Measurements from ENCODE around the gene FARSA. TPM values are rescaled to one million over a fixed set of nuclear protein-coding genes. Genes with fewer than 3 reads are reported as not detected.
A peak's percentile ranks its signal among the peaks of the same experiment; 100 is the strongest.

Gene FARSA
- total RNA-seq, 2 donors from 2014 or later: 25.9 to 35.6 TPM

DNA sequence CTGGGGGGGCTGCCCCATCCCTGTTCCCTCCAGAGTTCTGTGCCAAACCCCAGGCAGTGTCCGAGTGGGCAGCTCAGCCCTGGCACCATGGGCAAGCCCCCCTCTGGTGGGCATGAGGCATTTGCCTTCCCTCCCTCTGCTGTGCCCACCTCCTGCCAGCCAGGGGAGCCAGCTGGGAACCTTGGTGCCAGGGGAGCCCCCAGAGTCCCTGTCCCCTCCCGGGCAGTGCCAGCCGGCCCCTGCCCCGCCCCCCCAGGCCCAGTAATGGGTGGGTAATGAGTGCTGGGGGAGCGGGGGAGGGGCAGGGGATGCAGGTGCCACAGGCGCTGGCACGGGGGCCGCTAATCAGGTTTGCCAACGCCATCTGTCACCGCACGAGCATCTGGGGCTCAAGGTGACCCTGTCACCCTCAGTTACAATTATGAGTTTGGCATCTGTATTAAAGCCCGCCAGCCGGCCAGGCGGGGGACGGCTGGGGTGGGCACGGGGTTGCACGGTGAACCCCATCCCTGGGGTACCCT lies 41.8 kb upstream of the FARSA start:
- WGBS, 2 donors: 27 to 31% methylated on average over 4 to 13 of the region's 17 CpGs
- no peak for ATAC-seq
- no peaks in the 10 kb centered on the region for H3K36me3 ChIP-seq (replicated peaks in 1 of 2; ENCODE audit: insufficient read depth in 1 of 2, low read depth in 2 of 2)
- no peaks in the 10 kb centered on the region for H3K27me3 ChIP-seq
- intact Hi-C loops (cut with DNase I): loop anchor here (5.0 to 10.0 kb wide), 2 partner anchors 122 to 280 kb away; no protein-coding TSS in a partner anchor
- no peaks in the 10 kb centered on the region for H3K9me3 ChIP-seq
- TF ChIP-seq POLR2A (IDR thresholded peaks at IDR 0.05): no peak
- TF ChIP-seq, protein P1, sequence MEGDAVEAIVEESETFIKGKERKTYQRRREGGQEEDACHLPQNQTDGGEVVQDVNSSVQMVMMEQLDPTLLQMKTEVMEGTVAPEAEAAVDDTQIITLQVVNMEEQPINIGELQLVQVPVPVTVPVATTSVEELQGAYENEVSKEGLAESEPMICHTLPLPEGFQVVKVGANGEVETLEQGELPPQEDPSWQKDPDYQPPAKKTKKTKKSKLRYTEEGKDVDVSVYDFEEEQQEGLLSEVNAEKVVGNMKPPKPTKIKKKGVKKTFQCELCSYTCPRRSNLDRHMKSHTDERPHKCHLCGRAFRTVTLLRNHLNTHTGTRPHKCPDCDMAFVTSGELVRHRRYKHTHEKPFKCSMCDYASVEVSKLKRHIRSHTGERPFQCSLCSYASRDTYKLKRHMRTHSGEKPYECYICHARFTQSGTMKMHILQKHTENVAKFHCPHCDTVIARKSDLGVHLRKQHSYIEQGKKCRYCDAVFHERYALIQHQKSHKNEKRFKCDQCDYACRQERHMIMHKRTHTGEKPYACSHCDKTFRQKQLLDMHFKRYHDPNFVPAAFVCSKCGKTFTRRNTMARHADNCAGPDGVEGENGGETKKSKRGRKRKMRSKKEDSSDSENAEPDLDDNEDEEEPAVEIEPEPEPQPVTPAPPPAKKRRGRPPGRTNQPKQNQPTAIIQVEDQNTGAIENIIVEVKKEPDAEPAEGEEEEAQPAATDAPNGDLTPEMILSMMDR (IDR thresholded peaks at IDR 0.05): no peak
- no peak overlapping the region for H3K27ac ChIP-seq
- no peak overlapping the region for H3K4me3 ChIP-seq
- H3K4me1 ChIP-seq: no peaks in the 10 kb centered on the region
- DNase-seq: no peak

DNA sequence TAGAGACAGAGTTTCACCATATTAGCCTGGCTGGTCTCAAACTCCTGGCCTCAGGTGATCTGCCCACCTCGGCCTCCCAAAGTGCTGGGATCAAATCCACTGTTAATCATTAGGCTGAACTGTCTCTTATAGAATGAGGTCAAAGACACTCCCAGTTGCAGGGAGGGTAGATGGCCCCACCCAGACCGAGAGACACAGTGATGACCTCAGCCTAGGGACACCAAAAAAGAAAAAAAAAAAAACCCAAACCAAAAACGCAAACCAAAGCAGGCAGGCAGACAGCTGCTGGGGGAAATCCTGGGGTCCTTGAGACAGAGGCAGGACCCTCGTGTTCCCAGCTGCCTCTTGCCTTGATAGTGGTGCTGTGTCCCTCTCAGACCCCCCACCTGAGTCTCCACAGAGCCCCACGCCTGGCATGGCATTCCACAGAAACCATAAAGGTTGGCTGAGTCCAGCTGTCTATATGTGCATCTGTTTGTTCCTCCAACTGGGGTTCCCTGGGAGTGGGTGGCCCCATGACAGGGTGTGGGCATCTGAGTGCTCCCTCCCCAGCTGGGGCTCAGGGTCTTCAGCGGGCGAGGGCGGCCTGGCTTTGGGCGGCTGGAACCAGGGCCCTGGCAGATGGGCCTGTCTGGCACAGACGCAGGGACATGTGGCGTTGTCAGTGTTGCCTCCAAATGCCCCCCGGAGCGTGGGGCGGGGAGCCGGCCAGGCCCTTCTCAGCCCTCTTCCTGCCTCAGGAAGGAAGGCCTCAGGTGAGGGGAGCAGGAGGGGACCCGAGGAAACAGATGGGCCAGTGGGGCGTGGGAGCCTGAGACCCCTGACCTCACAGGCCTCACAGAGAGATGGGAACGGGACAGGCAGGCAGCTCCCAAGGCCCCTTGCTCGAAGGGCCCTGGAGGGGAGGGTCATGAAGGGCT lies 41.0 kb upstream of the FARSA start:
- H3K36me3 ChIP-seq (replicated peaks in 1 of 2; ENCODE audit: insufficient read depth in 1 of 2, low read depth in 2 of 2): no peaks in the 10 kb centered on the region
- H3K27me3 ChIP-seq: no peaks in the 10 kb centered on the region
- DNase-seq: no peak
- no peak for TF ChIP-seq POLR2A (IDR thresholded peaks at IDR 0.05)
- TF ChIP-seq, protein P1 (IDR thresholded peaks at IDR 0.05): no peak
- intact Hi-C loops (cut with DNase I): loop anchor here (5.0 to 10.0 kb wide), 2 partner anchors 123 to 280 kb away; no protein-coding TSS in a partner anchor
- no peak overlapping the region for H3K4me3 ChIP-seq
- WGBS, 2 donors: 67 to 68% methylated on average over 9 to 19 of the region's 19 CpGs
- H3K4me1 ChIP-seq: peaks cover 5% of the 10 kb centered on the region
- H3K9me3 ChIP-seq: no peaks in the 10 kb centered on the region
- H3K27ac ChIP-seq: no peak overlapping the region
- no peak for ATAC-seq

DNA sequence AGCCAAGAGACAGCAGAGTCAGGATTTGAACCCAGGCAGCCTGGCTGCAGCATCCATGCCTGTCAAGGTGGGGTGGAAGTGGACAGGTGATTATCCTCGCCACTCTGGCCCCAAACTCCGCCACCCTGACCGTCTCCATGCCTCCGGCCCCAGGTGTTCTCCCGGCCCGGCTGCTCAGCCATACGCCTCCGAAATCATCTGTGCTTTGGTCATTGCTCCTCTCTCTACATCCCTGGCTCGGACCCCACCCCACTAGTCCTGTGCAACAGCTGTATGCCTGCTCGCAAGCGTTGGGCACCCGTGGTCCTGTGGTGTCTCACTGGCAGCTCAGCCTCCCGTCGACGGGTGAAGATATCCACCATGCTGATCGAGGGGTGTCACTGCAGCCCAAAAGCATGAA lies 39.7 kb upstream of the FARSA start:
- Histone ChIP-seq H3K4me1 (peaks cover 10% of the 10 kb centered on the region), H3K36me3 (replicated peaks in 1 of 2; ENCODE audit: insufficient read depth in 1 of 2, low read depth in 2 of 2) (no peaks in the 10 kb centered on the region), H3K9me3 (no peaks in the 10 kb centered on the region), H3K27ac (no peak overlapping the region), H3K27me3 (no peaks in the 10 kb centered on the region), H3K4me3 (no peak overlapping the region)
- TF ChIP-seq, protein P1 (IDR thresholded peaks at IDR 0.05): no peak
- no peak for TF ChIP-seq POLR2A (IDR thresholded peaks at IDR 0.05)
- WGBS, 2 donors: 78 to 79% methylated on average over 15 to 16 of the region's 16 CpGs
- intact Hi-C loops (cut with DNase I): loop anchor here (10.0 kb wide), 1 partner anchor 282 kb away; no protein-coding TSS in a partner anchor
- DNase-seq (no peak), ATAC-seq (no peak)

DNA sequence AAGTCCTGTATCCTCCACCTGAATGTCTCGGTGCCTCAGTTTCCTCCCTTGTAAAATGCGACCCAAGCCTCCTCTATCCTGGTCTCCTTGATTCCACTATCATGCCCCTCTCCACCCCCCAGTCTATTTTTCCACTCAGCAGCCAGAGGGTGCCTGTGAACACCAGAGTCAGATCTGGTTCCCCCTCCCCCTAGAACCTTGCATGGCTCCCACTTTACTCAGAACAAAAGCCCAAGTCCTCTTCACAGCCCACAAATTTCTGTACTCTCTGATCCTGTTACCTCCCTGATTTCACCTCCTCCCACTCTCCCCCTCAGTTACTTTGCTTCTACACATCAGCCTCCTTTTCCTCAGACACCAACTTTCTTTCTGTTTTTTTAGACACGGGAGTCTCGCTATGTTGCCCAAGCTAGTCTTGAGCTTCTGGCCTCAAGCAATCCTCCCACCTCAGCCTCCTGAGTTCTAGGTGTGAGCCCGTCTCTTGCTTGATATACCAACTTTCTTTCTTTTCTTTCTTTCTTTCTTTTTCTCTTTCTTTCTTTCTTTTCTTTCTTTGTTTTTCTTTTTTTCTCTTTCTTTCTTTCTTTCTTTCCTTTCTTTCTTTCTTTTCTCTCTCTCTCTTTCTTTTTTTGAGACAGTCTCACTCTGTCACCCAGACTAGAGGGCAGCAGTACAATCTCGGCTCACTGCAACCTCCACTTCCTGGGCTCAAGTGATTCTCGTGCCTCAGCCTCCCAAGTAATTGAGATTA lies 36.7 kb upstream of the FARSA start:
- peak overlapping the region in 2 of 4 donors; percentile 8 to 25 for H3K27ac ChIP-seq
- no peaks in the 10 kb centered on the region for H3K9me3 ChIP-seq
- H3K27me3 ChIP-seq: no peaks in the 10 kb centered on the region
- no peak for DNase-seq
- no peaks in the 10 kb centered on the region for H3K36me3 ChIP-seq (replicated peaks in 1 of 2; ENCODE audit: insufficient read depth in 1 of 2, low read depth in 2 of 2)
- H3K4me1 ChIP-seq: peaks cover 17% of the 10 kb centered on the region
- 82 to 85% methylated on average over 7 of the region's 7 CpGs for WGBS, 2 donors
- H3K4me3 ChIP-seq: no peak overlapping the region
- no peak for ATAC-seq
- TF ChIP-seq POLR2A (IDR thresholded peaks at IDR 0.05): no peak
- TF ChIP-seq, protein P1 (IDR thresholded peaks at IDR 0.05): no peak
- intact Hi-C loops (cut with DNase I): loop anchor here (10.0 kb wide), 1 partner anchor 285 kb away; no protein-coding TSS in a partner anchor

All from body of pancreas (tissue), 4 donors.